Upper lobe of right lung (tissue), 1 donor: ENCODE results near the gene MYLK. TPM values are rescaled to one million over a fixed set of nuclear protein-coding genes. Genes with fewer than 3 reads are reported as not detected.

Experiments
- ATAC-seq: fragments of 200-7000 bp; cut with Tn5 transposase; one replicate; pipeline ENCODE4 v1.9.1; 2020; ENCODE audit warnings: mild to moderate bottlenecking, moderate library complexity
- DNase-seq: peaks from one replicate; pipeline ENCODE4 v3.0.0-alpha.2; 2020
- H3K27ac ChIP-seq: fragments of 200-600 bp; one replicate; pipeline ENCODE4 v1.8.0; 2022
- H3K27me3 ChIP-seq: fragments of 200-600 bp; one replicate; pipeline ENCODE4 v1.8.0; 2022; ENCODE audit warnings: mild to moderate bottlenecking
- H3K36me3 ChIP-seq: fragments of 200-600 bp; one replicate; pipeline ENCODE4 v1.8.0; 2022
- H3K4me1 ChIP-seq: fragments of 200-600 bp; one replicate; pipeline ENCODE4 v1.8.0; 2022
- H3K4me3 ChIP-seq: fragments of 200-600 bp; one replicate; pipeline ENCODE4 v1.8.0; 2022; ENCODE audit warnings: mild to moderate bottlenecking
- H3K9me3 ChIP-seq: fragments of 200-600 bp; one replicate; pipeline ENCODE4 v1.8.0; 2022
- intact Hi-C: fragments of 100-400 bp; cut with DNase I; formaldehyde crosslinking; loops from one replicate; pipeline ENCODE4 v1.11.0; 2022
- total RNA-seq: library from RNA; stranded (reverse); fragmentation: NEBNext Ultra II Directional; extraction: Animal tissue kit (Norgen Biotek cat#: 25700); gene quantifications from one replicate; pipeline ENCODE4 v1.2.1, GENCODE V29; 2021
- TF ChIP-seq, protein P1 (sequence below): fragments of 200-600 bp; IDR thresholded peaks from one replicate; pipeline ENCODE4 v1.8.0; 2022; ENCODE audit warnings: antibody characterized with exemption
- donor health status: DM: no; HTN: yes; CAD: no; lungs with severe emphysema.

Gene MYLK
- total RNA-seq, 1 donor from 2014 or later: 248 TPM

DNA sequence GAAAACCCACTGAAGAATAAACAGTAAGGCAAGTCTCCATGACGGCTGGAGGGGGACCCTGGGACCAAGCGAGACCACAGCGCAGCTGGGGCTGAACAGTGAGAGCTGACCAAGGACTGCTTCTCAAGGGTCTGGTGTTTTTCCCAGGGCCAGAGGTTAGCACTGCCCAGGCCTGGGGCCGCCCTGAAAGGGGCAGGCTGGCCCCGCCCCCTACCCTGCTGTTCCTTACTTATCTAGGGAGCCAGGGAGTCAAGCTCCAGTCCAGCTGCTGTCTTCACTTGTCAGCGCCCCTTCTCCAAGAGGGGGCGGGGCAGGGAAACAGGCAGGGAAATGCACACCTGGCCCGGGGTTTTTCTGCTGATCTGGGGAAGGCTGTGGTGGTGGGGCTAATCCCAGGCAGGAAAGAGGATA lies 247.7 kb downstream of the MYLK start:
- intact Hi-C loops: no loop called here
- Histone ChIP-seq H3K9me3 (no peaks in the 10 kb centered on the region), H3K4me3 (no peak overlapping the region), H3K36me3 (peaks cover 48% of the 10 kb centered on the region), H3K4me1 (peaks cover 8% of the 10 kb centered on the region), H3K27me3 (no peaks in the 10 kb centered on the region), H3K27ac (no peak overlapping the region)
- TF ChIP-seq, protein P1, sequence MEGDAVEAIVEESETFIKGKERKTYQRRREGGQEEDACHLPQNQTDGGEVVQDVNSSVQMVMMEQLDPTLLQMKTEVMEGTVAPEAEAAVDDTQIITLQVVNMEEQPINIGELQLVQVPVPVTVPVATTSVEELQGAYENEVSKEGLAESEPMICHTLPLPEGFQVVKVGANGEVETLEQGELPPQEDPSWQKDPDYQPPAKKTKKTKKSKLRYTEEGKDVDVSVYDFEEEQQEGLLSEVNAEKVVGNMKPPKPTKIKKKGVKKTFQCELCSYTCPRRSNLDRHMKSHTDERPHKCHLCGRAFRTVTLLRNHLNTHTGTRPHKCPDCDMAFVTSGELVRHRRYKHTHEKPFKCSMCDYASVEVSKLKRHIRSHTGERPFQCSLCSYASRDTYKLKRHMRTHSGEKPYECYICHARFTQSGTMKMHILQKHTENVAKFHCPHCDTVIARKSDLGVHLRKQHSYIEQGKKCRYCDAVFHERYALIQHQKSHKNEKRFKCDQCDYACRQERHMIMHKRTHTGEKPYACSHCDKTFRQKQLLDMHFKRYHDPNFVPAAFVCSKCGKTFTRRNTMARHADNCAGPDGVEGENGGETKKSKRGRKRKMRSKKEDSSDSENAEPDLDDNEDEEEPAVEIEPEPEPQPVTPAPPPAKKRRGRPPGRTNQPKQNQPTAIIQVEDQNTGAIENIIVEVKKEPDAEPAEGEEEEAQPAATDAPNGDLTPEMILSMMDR: no peak
- DNase-seq (no peak), ATAC-seq (peak; percentile 40)

DNA sequence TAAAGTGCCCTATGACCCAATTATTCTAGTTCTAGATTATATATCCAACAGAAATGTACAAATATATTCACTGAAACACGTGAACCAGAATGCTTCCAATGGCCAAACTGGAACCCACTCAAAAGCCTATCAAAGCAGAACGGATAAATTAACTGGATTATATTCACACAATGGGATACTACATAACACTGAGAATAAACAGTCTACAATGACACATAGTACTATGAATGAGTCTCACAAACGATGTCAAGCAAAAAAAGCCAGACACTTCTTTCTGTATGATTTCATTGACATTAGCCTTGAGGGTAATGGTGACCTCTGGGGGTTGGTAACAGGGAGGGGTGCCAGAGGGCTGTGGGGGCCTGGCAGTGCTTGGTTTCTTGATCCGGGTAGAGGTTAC lies 248.4 kb downstream of the MYLK start:
- H3K27me3 ChIP-seq: no peaks in the 10 kb centered on the region
- TF ChIP-seq, protein P1: no peak
- no peaks in the 10 kb centered on the region for H3K9me3 ChIP-seq
- H3K4me1 ChIP-seq: peaks cover 8% of the 10 kb centered on the region
- ATAC-seq (no peak), DNase-seq (no peak)
- intact Hi-C loops: no loop called here
- H3K36me3 ChIP-seq: peaks cover 49% of the 10 kb centered on the region
- H3K27ac ChIP-seq: no peak overlapping the region
- no peak overlapping the region for H3K4me3 ChIP-seq

DNA sequence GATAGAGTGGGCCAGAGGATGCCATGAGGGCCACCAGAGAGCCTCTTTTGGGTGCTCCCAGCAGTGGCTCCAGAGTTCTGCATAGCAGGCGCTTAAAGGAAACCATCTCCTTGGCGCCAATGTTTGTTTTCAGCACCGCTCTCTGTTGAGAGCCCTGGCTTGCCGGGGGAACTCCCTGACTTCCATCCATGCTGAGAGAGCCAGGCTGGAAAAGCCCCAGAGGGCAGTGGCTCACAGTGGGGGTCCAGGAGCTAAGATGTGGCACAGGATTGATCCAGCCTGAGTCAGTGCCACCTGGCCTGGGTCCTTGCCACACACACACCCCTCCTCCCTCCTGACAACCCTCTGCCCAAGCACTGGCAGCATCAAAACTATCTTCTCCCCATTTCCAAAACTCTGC lies 248.9 kb downstream of the MYLK start:
- no peaks in the 10 kb centered on the region for H3K9me3 ChIP-seq
- TF ChIP-seq, protein P1: no peak
- H3K27ac ChIP-seq: no peak overlapping the region
- H3K36me3 ChIP-seq: peaks cover 49% of the 10 kb centered on the region
- H3K4me1 ChIP-seq: peaks cover 8% of the 10 kb centered on the region
- ATAC-seq (peak; percentile 5), DNase-seq (no peak)
- intact Hi-C loops: no loop called here
- H3K27me3 ChIP-seq: no peaks in the 10 kb centered on the region
- no peak overlapping the region for H3K4me3 ChIP-seq

DNA sequence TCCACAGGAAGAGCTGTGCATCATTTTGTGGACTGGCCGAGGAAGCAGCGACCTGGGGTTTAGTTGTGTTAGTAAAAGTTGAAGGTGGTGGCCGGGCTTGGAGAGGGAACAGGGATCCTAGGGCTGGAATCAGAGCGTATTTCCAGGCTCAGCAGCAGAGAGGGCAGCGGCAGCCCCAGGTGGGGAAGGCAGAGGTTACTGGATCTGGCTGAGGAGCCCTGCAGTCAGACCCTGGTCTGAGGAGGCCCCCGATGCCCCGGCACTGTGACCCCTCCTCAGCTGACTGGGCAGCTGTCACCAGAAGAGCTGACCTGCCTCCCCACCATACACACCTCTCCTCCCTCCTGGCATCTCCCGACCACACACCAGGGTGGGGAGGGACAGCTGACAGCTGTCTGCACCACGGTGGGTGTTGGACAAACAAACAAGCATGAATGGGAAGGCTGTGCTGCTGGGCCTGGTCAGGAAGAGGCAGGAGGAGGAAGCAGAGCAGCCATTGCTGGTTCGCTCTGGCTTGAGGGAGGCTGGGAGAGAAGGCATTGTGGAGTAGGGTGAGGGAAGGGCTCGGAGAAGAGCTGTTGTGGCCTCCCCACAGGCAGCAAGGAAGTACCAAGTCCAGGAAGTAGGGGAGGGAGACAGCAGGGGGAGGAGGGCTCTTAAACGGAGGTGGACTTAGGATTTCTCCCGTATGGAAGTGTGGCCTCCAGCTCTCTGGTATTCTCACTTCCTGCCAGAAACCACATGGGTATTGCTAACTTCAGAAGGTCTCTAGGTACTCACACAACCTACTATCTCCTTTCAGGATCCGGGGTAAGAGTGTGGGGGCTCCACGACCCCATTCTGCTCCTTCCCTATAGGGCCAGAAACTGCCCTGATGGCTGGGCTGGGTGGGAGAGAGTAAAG lies 249.7 kb downstream of the MYLK start:
- Histone ChIP-seq H3K27ac (peak overlapping the region; percentile 34), H3K4me1 (peaks cover 8% of the 10 kb centered on the region), H3K27me3 (no peaks in the 10 kb centered on the region), H3K9me3 (no peaks in the 10 kb centered on the region), H3K36me3 (peaks cover 44% of the 10 kb centered on the region), H3K4me3 (no peak overlapping the region)
- TF ChIP-seq, protein P1: no peak
- DNase-seq: no peak
- intact Hi-C loops: no loop called here
- no peak for ATAC-seq

DNA sequence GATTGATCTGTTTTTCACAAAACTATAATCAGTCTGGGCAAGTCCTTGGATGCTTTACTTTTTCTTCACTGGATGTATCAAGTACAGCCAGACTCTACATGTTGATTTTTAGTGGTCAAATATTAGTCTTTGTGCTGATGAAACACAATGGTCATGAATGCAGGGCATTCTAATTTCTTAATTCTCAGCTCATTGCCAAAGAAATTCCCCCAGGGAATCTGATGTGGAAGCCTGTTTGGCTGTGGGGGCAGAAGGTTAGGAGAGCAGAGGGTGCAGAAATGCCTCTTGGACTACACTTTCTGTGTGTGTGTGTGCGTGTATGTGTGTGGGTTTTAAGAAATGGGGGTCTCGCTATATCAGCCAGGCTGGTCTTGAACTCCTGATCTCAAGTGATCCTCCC lies 250.6 kb downstream of the MYLK start:
- peaks cover 8% of the 10 kb centered on the region for H3K4me1 ChIP-seq
- TF ChIP-seq, protein P1: no peak
- H3K27me3 ChIP-seq: no peaks in the 10 kb centered on the region
- no peak overlapping the region for H3K4me3 ChIP-seq
- peaks cover 39% of the 10 kb centered on the region for H3K36me3 ChIP-seq
- DNase-seq (no peak), ATAC-seq (no peak)
- no peaks in the 10 kb centered on the region for H3K9me3 ChIP-seq
- intact Hi-C loops: no loop called here
- H3K27ac ChIP-seq: no peak overlapping the region
